ENCODE data around the gene PROSER2.
"Not testable (repeated sequence)": the region's sequence is repeated elsewhere in the genome, so short reads cannot be mapped to it uniquely, and the experiment has no call there.

PROSER2 gene

GRCh38 chr10:11886851-11887250 is 63.7 kb downstream of the PROSER2 start:
- no peak for DNase-seq

GRCh38 chr10:11887381-11888227 is 64.4 kb downstream of the PROSER2 start:
- no peak for DNase-seq

GRCh38 chr10:11889263-11889662 is 66.1 kb downstream of the PROSER2 start:
- not testable (repeated sequence) for DNase-seq

GRCh38 chr10:11891776-11892486 is 68.8 kb downstream of the PROSER2 start:
- no peak for DNase-seq

GRCh38 chr10:11893749-11894278 is 70.7 kb downstream of the PROSER2 start:
- DNase-seq = no peak

GRCh38 chr10:11894381-11895107 is 71.4 kb downstream of the PROSER2 start:
- DNase-seq = no peak

GRCh38 chr10:11895108-11895466 is 71.9 kb downstream of the PROSER2 start:
- DNase-seq = no peak

GRCh38 chr10:11895598-11895997 is 72.4 kb downstream of the PROSER2 start:
- no peak for DNase-seq

- DNase-seq = no peak
Observed at GRCh38 chr10:11896549-11897200, 73.5 kb downstream of the PROSER2 start.

- no peak for DNase-seq
Observed at GRCh38 chr10:11898033-11898371, 74.8 kb downstream of the PROSER2 start.

GRCh38 chr10:11898372-11899066 is 75.4 kb downstream of the PROSER2 start:
- DNase-seq = no peak

GRCh38 chr10:11899067-11899876 is 76.1 kb downstream of the PROSER2 start:
- DNase-seq = no peak

GRCh38 chr10:11901036-11901301 is 77.8 kb downstream of the PROSER2 start:
- DNase-seq = no peak

- DNase-seq = no peak
Observed at GRCh38 chr10:11901454-11901832, 78.3 kb downstream of the PROSER2 start.

GRCh38 chr10:11901833-11902475 is 78.8 kb downstream of the PROSER2 start:
- no peak for DNase-seq

- DNase-seq = no peak
Observed at GRCh38 chr10:11902646-11903045, 79.5 kb downstream of the PROSER2 start.

GRCh38 chr10:11906714-11907113 is 83.6 kb downstream of the PROSER2 start:
- DNase-seq = no peak

GRCh38 chr10:11907914-11908313 is 84.8 kb downstream of the PROSER2 start:
- DNase-seq = no peak

- no peak for DNase-seq
Observed at GRCh38 chr10:11908536-11908935, 85.4 kb downstream of the PROSER2 start.

GRCh38 chr10:11908991-11909390 is 85.8 kb downstream of the PROSER2 start:
- DNase-seq = no peak

- no peak for DNase-seq
Observed at GRCh38 chr10:11909618-11910017, 86.5 kb downstream of the PROSER2 start.

All from activated CD8-positive, alpha-beta memory T cell treated with anti-CD3 and anti-CD28 coated beads, Interleukin-2, amount 50 U/mL, for 48 hours (primary cell).